SK-N-MC (cell line): ENCODE data around the gene COL6A2.

ENCODE experiments used
- EZH2 ChIP-seq: fragments of 200-600 bp; sonication (generic); IDR thresholded peaks from one replicate; pipeline ENCODE4 v1.6.1; 2017; ENCODE audit warnings: antibody characterized with exemption
- POLR2AphosphoS5 ChIP-seq: IDR thresholded peaks from 2 replicates; pipeline ENCODE4 v1.6.1; 2012; ENCODE audit warnings: mild to moderate bottlenecking, low read depth, low read length, borderline replicate concordance

DNA sequence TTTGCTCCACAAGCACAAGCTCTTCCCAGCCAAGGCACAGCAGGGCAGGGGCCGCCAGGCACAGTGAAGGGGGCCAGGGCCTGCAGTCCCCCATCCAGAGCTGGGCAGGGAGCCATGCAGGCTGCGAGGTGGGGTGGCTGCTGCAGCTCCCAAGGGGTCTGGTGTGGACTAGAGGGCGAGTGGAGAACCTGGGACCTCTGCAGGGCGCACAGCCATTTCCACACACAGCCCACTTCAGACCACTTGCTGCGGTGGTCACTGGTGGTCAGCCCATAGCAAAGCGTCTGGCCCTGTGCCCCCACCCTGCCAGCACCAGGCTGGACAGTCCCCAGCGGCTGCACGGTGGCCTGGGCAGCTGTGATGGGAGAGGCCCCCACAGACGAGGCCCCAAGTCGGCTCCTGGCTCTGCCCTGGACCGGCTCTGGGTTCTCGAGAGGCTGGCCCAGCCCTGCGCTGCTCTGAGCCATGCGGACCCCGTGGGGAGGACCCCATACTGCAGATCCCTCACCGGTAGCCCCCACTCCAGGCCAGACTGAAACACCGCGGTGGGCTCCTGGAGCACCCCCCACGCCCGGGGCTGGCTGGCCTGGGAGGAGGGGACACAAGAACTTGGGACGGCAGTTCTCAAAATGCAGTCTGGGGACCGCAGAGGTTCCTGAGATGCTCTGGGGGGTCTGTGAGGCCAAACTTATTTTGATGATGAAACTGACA lies 47.1 kb upstream of the COL6A2 start:
- TF ChIP-seq EZH2 (no peak), POLR2AphosphoS5 (no peak)
